HTERT RPE-1 (cell line): ENCODE data around the gene FNDC3B.

ENCODE experiments used
- in situ Hi-C: fragments of 300-500 bp; cut with MboI; formaldehyde crosslinking; loops from 4 replicates; pipeline ENCODE4 v1.14.3; 2020; ENCODE audit warnings: low sequenced_read_pairs

FNDC3B gene

GRCh38 chr3:172410702-172411477, 371.5 kb downstream of the FNDC3B start:
- in situ Hi-C loops: no loop called here

GRCh38 chr3:172411478-172411947, 372.1 kb downstream of the FNDC3B start:
- in situ Hi-C loops: no loop called here

GRCh38 chr3:172415323-172415722, 375.9 kb downstream of the FNDC3B start:
- in situ Hi-C loops: no loop called here

GRCh38 chr3:172437713-172438112, 398.3 kb downstream of the FNDC3B start:
- in situ Hi-C loops: no loop called here

GRCh38 chr3:172438186-172438585, 398.8 kb downstream of the FNDC3B start:
- in situ Hi-C loops: no loop called here

- in situ Hi-C loops: no loop called here
These were observed 402.2 kb downstream of the FNDC3B start for GRCh38 chr3:172441581-172441980.

GRCh38 chr3:172442606-172443005, 403.2 kb downstream of the FNDC3B start:
- in situ Hi-C loops: no loop called here

GRCh38 chr3:172444821-172445220, 405.4 kb downstream of the FNDC3B start:
- in situ Hi-C loops: no loop called here

- in situ Hi-C loops: no loop called here
These were observed 406.8 kb downstream of the FNDC3B start for GRCh38 chr3:172446198-172446597.

- in situ Hi-C loops: no loop called here
These were observed 408.5 kb downstream of the FNDC3B start, which contains the start of gene GHSR for GRCh38 chr3:172447611-172448579. Gene GHSR (minus strand): TSS chr3:172448456. CDS start chr3:172448413, 43 bp downstream.

GRCh38 chr3:172448661-172449465, 409.5 kb downstream of the FNDC3B start:
- in situ Hi-C loops: no loop called here

- in situ Hi-C loops: no loop called here
These were observed 410.2 kb downstream of the FNDC3B start for GRCh38 chr3:172449466-172450149.
